GM11168 (cell line): Measurements from ENCODE around the gene STON2.
"Not testable (repeated sequence)": the region's sequence is repeated elsewhere in the genome, so short reads cannot be mapped to it uniquely, and the experiment has no call there.

Source experiments
- in situ Hi-C: fragments of 300-500 bp; cut with MboI; formaldehyde crosslinking; loops from one replicate; pipeline ENCODE4 v1.12.0; 2022; ENCODE audit warnings: low sequenced_read_pairs; ENCODE audit not compliant: unreplicated experiment

The STON2 gene

DNA sequence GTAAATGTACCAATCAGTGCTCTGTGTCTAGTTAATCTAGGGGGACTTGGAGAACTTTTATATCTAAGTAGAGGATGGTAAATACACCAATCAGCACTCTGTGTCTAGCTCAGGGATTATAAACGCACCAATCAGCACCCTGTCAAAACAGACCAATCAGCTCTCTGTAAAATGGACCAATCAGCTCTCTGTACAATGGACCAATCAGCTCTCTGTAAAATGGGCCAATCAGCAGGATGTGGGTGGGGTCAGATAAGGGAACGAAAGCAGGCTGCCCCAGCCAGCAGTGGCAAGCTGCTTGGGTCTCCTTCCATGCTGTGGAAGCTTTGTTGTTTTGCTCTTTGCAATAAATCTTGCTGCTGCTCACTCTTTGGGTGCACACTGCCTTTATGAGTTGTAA lies 163.3 kb downstream of the STON2 start:
- in situ Hi-C loops = not testable (repeated sequence)

DNA sequence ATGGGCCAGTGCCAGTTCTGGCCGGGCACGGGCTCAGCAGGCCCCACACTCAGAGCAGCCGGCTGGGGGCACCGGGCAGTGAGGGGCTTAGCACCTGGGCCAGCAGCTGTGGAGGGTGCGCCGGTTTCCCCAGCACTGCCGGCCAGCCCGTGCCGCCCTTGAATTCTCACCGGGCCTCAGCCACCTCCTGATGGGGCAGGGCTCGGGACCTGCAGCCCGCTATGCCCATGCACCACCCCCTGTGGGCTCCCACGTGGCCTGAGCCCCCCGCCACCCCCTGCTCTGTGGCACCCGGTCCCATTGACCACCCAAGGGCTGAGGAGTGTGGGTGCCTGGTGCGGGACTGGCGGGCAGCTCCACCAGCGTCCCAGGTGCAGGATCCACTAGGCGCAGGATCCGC lies 164.0 kb downstream of the STON2 start:
- in situ Hi-C loops = no loop called here

DNA sequence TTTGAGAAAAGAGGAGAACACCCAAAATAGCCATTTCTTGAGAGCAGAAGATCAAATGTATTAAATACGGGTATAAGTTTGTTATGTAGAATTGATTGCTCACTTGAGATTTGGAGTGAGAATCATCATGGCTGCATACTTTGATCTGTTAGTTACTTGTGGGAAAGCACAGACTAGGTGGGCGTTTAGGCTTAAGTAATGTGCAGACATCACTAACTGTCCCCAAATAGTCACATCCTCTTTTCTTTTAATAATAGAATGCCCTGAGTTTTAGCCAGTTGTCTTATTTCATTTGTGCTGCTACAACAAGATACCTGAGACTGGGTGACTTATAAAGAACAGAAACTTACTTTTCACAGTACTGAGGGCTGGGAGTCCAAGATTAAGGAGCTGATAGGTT lies 165.0 kb downstream of the STON2 start:
- in situ Hi-C loops = no loop called here

DNA sequence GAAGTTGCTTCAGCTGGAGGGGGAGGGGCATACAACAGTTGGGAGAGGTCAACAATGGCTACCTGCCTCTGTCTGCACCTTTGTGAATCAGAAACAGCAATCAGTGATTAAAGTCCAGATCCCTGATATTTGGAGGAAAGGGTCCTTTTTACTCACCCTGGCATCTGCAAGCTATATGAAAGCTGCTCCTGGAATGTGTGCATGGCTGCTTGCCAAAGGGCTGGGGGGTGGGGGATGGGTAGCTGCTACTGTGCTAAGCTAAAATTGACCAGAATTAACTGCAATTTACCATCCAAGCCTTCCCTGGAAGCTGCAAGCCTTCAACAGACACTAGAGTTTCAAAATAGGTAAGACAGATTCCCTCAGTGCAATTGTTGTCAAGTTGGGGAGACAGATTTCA lies 165.8 kb downstream of the STON2 start:
- in situ Hi-C loops = no loop called here

DNA sequence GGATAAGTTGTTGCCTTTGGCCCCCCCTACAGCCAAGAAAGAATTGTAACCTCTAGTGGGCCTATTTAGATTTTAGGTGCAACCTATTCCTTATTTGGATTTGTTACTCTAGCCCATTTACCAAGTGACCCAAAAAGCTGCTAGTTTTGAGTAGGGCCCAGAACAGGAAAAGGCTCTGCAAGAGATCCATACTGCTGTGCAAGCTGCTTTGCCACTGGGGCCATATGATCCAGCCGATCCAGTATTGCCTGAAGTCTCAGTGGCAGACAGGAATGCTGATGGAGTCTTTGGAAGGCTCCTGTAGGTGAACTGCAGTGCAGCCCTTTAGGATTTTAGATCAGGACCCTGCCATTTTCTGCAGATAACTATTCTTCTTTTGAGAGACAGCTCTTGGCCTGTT lies 166.5 kb downstream of the STON2 start:
- in situ Hi-C loops = no loop called here

DNA sequence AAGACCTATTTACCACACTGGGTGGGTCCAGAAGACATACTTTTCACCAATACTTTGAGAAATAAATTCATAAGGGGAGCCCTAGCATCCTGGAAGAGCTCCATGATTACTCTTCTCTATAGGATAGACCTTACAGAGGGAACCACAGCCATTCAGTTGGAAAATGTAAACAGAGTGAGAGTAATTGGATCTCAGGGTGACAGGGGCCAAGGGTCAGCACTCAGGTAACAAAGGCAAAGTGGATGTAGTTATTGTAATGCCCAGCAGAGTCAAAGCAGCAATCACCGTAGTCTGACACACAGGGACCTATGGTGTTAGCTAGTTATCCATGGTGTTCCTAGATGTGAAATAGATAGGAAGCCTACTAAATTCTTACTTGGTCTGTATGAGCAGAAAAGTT lies 168.6 kb downstream of the STON2 start:
- in situ Hi-C loops = no loop called here

DNA sequence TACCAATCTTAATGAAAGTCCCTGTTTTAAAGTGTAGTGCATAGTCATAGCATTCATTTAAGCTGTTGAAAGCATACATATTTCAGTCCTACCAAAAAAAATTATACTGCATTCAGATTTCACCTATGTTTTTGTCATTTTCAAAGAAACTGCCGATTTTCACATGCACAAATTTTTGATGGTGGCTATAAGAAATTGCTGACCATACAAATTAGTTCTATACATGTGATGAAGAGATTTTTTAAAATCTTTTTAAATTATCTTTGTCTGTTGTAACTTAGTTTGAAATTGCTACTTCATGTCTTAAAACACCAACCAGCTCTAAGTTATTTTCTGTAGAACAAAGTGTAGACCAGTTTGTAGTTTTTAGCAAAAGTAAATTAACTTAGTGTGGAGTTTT lies 175.9 kb downstream of the STON2 start:
- in situ Hi-C loops = no loop called here

DNA sequence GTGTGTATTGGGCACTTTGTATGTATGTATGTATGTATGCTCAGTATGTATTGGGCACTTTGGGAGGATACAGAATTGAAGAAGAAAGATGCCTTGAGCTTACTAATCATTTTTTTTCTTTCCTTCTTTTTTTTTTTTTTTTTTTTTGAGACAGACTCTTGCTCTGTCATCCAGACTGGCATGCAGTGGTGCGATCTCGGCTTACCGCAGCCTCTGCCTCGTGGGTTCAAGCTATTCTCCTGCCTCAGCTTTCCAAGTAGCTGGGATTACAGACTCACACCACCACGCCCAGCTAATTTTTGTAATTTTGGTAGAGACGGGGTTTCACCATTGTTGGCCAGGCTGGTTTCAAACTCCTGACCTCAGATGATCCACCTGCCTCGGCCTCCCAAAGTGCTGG lies 176.3 kb downstream of the STON2 start:
- in situ Hi-C loops = not testable (repeated sequence)

DNA sequence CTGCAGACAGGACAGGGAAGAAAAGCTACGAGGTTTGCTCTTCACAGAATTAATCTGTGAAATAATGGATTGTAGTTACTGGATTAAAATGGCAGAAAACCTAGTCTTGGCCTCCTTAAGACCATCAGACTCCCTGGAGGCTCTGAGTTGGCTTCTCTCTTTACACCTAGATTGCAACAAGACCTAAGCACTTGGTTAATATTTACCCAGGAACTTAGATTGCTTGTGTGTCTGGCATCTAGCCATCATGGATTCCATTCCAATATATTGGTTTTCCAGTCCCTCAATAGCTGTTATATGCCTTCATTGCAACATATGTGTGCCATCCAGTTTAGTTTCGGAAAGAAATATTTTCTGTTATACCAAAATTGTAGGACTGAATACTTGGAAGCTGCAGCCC lies 177.4 kb downstream of the STON2 start:
- in situ Hi-C loops = no loop called here

DNA sequence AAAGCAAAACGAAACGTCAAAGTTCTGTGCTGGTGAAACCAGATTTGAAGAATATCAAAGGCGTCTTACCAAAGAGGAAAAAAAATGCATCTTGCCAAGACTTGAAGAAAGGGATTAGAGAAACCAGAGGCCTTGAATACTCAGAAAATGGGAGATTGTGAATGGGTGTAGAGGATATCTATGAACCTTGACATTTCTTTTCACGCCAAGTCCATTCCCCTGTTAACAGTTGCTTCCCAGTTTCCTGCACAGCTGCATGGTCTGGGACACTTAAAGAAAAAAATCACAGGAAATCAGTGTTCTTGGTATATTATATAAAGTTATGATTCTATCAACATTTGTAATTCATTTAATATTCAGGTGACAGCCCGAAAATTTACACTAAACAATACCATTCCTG lies 178.0 kb downstream of the STON2 start:
- in situ Hi-C loops = no loop called here

DNA sequence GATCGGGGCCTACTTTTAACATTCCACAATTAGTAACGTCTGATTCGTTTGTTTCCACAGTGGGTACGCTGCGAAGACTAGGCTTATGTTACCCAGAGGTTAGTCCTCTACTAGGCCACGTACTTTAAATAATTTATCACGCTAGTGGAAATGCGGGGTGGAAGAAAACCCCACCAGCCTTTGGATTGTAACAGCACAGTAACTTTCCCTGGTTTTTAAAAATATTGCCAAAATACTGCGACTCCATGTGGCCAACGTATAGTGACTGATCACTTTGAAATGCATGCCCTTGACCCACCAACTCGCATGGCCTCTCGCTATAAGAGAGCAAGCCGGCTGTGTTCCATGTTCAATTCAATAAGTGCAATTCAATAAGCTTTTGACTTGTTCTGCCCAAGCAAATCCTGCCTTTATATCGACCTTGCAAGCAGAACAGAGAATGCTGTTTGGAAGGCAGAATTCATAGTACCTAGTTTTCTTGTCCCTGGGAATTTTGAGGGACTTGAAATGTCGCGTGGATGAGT lies 178.5 kb downstream of the STON2 start:
- in situ Hi-C loops = no loop called here

DNA sequence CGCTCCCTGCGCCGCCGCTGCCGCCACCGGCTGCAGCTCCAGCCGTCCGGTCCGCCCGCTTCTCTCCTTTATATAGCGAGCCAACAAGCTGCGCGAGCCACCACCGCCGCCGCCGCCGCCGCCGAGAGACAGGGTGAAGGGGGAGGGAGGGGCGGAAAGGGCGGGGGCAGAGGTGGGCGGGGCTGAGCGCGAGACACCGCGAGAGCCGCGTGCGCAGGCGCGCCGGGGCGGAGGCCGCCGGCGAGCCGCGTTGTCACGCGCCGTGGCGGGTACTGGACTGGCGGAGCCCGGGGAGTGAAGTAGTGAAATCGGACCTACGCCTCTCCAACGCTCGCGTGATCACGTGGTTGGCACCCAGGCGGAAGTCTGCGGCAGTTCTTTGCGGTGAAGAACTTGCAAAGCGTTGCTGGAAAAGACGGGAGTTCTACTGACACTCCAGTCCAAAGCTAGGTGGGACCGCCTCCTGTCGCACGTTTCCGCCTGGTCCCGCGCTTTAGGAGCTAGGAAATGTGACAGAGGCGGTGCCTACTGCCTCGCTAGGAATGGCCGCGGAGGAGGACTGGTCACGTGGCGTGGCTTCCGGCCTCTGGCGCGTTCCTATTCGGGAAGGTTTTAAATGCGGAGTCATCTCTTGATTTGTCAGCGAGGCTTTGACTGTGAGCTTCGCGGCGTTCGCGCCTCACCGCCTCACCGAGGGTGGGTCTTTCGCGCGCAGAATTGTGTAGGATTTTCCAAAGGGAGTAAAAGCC lies 179.1 kb downstream of the STON2 start, which contains the start of gene GTF2A1:
GTF2A1 (minus strand) TSS at position 130 of the 749 bp plus-strand sequence. CDS start 441 bp downstream, outside the sequence.
- in situ Hi-C loops = no loop called here

DNA sequence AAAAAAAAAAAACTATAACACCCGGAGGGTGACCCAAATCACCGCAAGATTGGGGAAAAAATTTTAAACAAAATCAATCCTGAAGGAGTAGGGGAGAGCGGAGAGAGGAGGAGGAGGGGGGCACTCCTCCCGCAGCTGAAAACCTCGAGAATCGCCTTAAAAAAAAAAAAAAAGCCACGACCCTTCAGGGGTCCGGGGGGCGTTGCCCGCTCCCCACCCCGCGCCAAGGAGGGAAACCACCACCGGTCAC lies 179.6 kb downstream of the STON2 start:
- in situ Hi-C loops = no loop called here

DNA sequence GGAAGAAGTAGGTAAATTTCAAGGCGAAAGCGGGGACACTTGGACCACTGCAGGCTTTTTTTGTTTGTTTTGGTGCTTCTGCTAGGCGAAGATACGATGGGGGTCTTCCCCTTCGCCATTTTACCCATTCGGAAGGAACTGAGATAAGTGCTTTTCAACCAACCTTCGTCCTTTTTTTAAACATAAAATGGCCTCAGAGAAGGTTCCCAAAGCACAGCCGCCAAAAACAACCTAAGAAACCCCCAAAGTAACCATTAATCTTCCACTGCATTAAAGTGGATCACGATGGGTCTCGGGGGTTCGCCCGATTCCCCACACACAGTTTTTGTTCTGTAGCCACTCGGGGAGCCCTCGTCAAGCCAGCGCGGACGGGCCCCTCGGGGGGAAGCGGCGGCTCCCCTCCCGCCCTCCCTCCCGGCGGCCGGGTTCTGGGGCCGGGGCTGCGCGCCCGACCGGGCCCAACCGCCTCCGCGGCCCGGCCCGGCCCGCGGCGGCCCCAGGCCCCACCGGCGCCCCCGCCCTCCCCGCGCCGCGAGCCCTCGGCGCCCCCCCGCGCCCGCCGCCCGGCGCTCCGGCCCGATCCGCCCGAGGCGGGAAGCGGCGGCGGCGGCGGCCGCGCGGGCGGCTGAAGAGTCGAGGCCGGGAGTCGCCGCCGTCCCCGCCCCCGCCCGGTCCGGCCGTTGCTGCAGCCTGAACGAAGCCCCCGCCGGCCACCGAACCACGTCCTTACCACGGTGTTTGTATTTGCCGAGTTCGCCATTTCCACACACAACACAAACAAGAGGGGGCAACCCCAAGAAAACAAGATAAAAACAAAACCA lies 180.2 kb downstream of the STON2 start:
- in situ Hi-C loops = no loop called here

DNA sequence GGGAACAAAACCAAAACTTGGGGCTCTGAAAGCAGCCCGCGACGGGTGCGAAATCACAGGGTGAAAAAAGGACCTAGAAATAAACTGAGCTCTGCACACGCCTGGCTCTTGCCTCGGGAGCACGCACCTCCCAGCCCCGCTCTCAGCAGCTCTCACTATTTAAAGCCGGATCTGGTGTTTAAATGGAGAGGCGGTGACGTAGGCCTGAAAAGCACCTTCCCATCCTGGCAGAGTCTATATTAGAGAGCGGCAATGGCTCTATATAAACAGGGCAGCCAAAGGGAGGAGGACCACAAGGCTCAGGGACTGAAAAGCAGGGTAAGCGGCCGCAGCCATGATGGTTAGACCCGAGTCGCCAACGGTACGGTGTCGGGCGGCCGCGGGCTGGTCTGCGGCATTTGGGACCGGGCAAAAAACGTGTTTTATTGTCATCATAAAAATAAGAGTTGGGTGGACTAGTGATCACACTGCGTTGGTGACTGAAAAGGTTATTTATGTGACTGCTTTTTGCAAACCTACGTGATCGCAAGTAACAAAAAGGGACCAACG lies 180.8 kb downstream of the STON2 start:
- in situ Hi-C loops = no loop called here

DNA sequence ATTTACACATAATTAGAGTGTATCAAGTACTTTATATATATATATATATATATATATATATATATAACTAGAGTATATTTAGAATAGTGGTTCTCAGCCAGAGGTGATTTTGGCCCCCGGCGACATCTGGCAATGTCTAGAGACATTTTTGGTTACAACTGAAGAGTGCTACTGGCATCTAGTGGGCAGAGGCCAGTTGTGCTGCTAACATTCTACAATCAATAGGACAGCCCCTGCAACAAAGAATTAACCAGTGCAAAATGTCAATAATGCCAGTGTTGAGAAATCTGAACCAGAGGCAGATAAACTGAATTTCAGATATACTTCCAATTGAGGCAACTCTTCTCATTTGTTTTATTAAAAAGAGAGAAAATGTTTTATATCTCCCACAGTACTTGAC lies 188.3 kb downstream of the STON2 start:
- in situ Hi-C loops = no loop called here
